PFSK-1 (cell line): ENCODE measurements around the gene POLR3A. TPM values are rescaled to one million over a fixed set of nuclear protein-coding genes. Genes with fewer than 3 reads are reported as not detected.
A peak's percentile ranks its signal among the peaks of the same experiment; 100 is the strongest.

Experiments
- FOXP2 ChIP-seq: optimal IDR thresholded peaks from 2 replicates; pipeline ENCODE3; 2011; ENCODE audit warnings: borderline replicate concordance, control low read depth, inconsistent platforms; ENCODE audit not compliant: insufficient read depth; ENCODE audit errors: extremely low read length, extremely low read depth
- POLR2AphosphoS5 ChIP-seq: IDR thresholded peaks from 2 replicates; pipeline ENCODE4 v1.6.1; 2012; ENCODE audit warnings: low read depth, mild to moderate bottlenecking, control low read depth, low read length, moderate library complexity
- REST ChIP-seq, 2 experiments: IDR thresholded peaks; 2 replicates each; pipeline versions ENCODE4 v1.6.1 to v1.8.0; 2011 to 2012; ENCODE audit warnings: low read depth in 2 of 2, low read length in 2 of 2, control low read depth in 1 of 2, inconsistent platforms in 1 of 2, mild to moderate bottlenecking in 1 of 2, moderate library complexity in 1 of 2; ENCODE audit not compliant: insufficient read depth in 1 of 2
- SIN3A ChIP-seq: IDR thresholded peaks from 2 replicates; pipeline ENCODE4 v1.6.1; 2012; ENCODE audit warnings: mild to moderate bottlenecking, low read length, moderate library complexity, borderline replicate concordance; ENCODE audit not compliant: insufficient read depth
- TAF1 ChIP-seq: IDR thresholded peaks from 2 replicates; pipeline ENCODE4 v1.6.1; 2012; ENCODE audit warnings: low read length, control low read depth, borderline replicate concordance; ENCODE audit not compliant: insufficient read depth
- polyA plus RNA-seq: library from polyadenylated mRNA; unstranded; fragments of >200 nt; gene quantifications from one replicate; pipeline ENCODE4 v1.2.1, GENCODE V29; 2012; ENCODE audit warnings: low read depth, missing spikeins; ENCODE audit not compliant: insufficient read length

The POLR3A gene
- 22.5 TPM for polyA plus RNA-seq

- TF ChIP-seq FOXP2 (peak; percentile 38), POLR2AphosphoS5 (peak; percentile 71), REST (IDR thresholded peaks at IDR 0.05; ENCODE audit: insufficient read depth in 1 of 2, low read depth in 2 of 2, low read length in 2 of 2) (0 out of 4 replicates have a peak, but pooled peaks of 1 of the 2 experiments have one; percentile 46), TAF1 (peak; percentile 59; the same call in 1 of the 2 replicates), SIN3A (peak; percentile 92; the same call in 1 of the 2 replicates)
Measured at GRCh38 chr10:78029269-78030226, at the start of gene POLR3A. Gene POLR3A, minus strand, starts transcription at chr10:78029515. Its CDS starts 108 bp downstream, at chr10:78029407.

GRCh38 chr10:78078539-78079330 lies 49.4 kb upstream of the POLR3A start:
- TF ChIP-seq FOXP2 (no peak), SIN3A (no peak), TAF1 (no peak), POLR2AphosphoS5 (no peak), REST (IDR thresholded peaks at IDR 0.05; ENCODE audit: insufficient read depth in 1 of 2, low read depth in 2 of 2, low read length in 2 of 2) (no peak)

- TF ChIP-seq SIN3A (no peak), TAF1 (no peak), POLR2AphosphoS5 (no peak), FOXP2 (no peak), REST (IDR thresholded peaks at IDR 0.05; ENCODE audit: insufficient read depth in 1 of 2, low read depth in 2 of 2, low read length in 2 of 2) (no peak)
Measured at GRCh38 chr10:78072504-78072903, 43.2 kb upstream of the POLR3A start.

GRCh38 chr10:78071857-78072179 lies 42.5 kb upstream of the POLR3A start:
- no peak for TF ChIP-seq TAF1
- no peak for TF ChIP-seq REST (IDR thresholded peaks at IDR 0.05; ENCODE audit: insufficient read depth in 1 of 2, low read depth in 2 of 2, low read length in 2 of 2)
- no peak for TF ChIP-seq POLR2AphosphoS5
- TF ChIP-seq SIN3A: no peak
- TF ChIP-seq FOXP2: no peak
